Measurements from ENCODE around the gene AFAP1L1. TPM values are rescaled to one million over a fixed set of nuclear protein-coding genes. Genes with fewer than 3 reads are reported as not detected.

Gene AFAP1L1
- total RNA-seq, 2 donors from 2014 or later = 0.58 to 0.79 TPM

DNA sequence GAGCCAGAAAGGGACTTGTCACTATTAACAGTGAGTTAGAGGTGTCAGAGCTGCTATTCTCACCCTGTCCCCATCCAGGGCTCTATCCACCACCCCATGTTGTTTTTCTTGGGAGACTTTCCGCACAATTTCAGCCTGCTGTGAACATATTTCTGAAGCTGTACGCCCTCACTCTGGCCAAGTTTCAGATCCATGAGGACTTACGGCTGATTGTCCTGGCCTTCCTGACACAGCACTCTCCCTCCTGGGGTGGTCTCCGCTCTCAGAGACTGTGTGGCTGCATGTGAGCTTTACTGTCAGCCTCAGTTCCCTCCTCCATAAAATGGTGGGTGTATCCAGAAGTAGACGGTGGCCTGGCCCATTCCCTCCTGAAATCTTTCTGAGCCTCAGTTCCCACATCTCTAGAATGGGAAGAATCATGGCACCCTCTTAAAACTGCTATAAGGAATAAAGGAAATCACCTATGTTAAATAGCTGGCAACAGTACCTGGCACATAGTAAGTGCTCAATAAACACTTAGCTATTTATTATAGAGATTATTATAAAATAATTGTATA lies 108.2 kb downstream of the AFAP1L1 start:
- Mint-ChIP-seq H3K4me3 (no peak overlapping the region), H3K27me3 (ENCODE audit: insufficient read depth) (no peaks in the 10 kb centered on the region), H3K36me3 (ENCODE audit: low read depth) (no peaks in the 10 kb centered on the region), H3K9me3 (no peaks in the 10 kb centered on the region), H3K27ac (no peak overlapping the region), H3K4me1 (peaks cover 5% of the 10 kb centered on the region)
- Histone ChIP-seq H3K27ac (ENCODE audit: low read depth, low read length) (no peak overlapping the region), H3K36me3 (ENCODE audit: control insufficient read depth, insufficient read depth, low read length) (no peaks in the 10 kb centered on the region), H3K4me3 (ENCODE audit: low read length) (no peak overlapping the region), H3K27me3 (ENCODE audit: control insufficient read depth, insufficient read depth, low read length, poor library complexity, severe bottlenecking) (no peaks in the 10 kb centered on the region), H3K4me1 (ENCODE audit: control insufficient read depth, insufficient read depth, low read length) (no peaks in the 10 kb centered on the region), H3K9ac (ENCODE audit: extremely low read depth, low read length, poor library complexity, severe bottlenecking) (no peak overlapping the region), H3K9me3 (ENCODE audit: control insufficient read depth, low read length) (no peaks in the 10 kb centered on the region)
- TF ChIP-seq, protein P1, sequence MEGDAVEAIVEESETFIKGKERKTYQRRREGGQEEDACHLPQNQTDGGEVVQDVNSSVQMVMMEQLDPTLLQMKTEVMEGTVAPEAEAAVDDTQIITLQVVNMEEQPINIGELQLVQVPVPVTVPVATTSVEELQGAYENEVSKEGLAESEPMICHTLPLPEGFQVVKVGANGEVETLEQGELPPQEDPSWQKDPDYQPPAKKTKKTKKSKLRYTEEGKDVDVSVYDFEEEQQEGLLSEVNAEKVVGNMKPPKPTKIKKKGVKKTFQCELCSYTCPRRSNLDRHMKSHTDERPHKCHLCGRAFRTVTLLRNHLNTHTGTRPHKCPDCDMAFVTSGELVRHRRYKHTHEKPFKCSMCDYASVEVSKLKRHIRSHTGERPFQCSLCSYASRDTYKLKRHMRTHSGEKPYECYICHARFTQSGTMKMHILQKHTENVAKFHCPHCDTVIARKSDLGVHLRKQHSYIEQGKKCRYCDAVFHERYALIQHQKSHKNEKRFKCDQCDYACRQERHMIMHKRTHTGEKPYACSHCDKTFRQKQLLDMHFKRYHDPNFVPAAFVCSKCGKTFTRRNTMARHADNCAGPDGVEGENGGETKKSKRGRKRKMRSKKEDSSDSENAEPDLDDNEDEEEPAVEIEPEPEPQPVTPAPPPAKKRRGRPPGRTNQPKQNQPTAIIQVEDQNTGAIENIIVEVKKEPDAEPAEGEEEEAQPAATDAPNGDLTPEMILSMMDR (conservative IDR thresholded peaks at IDR 0.05) = no peak
- WGBS, 2 experiments (ENCODE audit: insufficient coverage in 1 of 2, insufficient read length in 1 of 2) = 92 to 100% methylated on average over 4 to 5 of the region's 5 CpGs
- DNase-seq = no peak

DNA sequence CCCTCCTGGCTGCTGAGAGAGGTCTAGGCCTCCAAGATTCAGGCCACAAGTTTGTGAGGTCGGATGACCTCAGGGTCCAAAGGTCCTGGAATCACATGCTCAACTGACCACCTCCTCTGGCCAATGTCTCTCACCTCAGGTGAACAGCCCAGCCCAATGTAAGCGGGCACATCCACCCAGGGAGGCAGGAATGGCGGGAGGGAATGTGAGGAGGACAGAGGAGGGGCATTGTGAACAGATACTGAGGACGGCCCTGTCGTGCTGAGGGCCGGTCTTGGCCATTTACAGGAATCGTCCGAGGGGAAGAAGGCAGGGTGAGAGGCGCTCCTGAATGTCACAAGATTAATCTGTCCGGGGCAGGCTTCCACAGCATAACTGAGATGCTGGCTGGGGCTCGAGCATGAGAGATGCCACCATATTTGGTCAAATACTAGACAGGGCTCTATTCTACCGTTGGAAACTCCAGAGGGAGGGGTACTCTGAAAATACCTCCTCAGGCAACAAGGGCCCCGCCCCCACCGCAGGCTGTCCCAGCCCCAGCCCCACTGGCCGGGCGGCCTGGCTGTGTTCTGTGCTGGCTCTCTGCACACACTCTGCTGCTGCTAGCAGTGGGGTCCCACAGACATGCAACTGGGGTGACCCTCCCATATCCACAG lies 108.9 kb downstream of the AFAP1L1 start:
- Mint-ChIP-seq H3K9me3 (no peaks in the 10 kb centered on the region), H3K36me3 (ENCODE audit: low read depth) (no peaks in the 10 kb centered on the region), H3K27me3 (ENCODE audit: insufficient read depth) (no peaks in the 10 kb centered on the region), H3K27ac (no peak overlapping the region), H3K4me1 (peaks cover 9% of the 10 kb centered on the region), H3K4me3 (no peak overlapping the region)
- WGBS, 2 experiments (ENCODE audit: insufficient coverage in 1 of 2, insufficient read length in 1 of 2) = 69 to 83% methylated on average over 10 to 16 of the region's 16 CpGs
- H3K4me3 ChIP-seq (ENCODE audit: low read length) = no peak overlapping the region
- no peak for DNase-seq
- TF ChIP-seq, protein P1 (conservative IDR thresholded peaks at IDR 0.05) = no peak
- H3K9ac ChIP-seq (ENCODE audit: extremely low read depth, low read length, poor library complexity, severe bottlenecking) = no peak overlapping the region
- H3K4me1 ChIP-seq (ENCODE audit: control insufficient read depth, insufficient read depth, low read length) = peaks cover under 1% of the 10 kb centered on the region
- H3K36me3 ChIP-seq (ENCODE audit: control insufficient read depth, insufficient read depth, low read length) = no peaks in the 10 kb centered on the region
- no peaks in the 10 kb centered on the region for H3K9me3 ChIP-seq (ENCODE audit: control insufficient read depth, low read length)
- no peaks in the 10 kb centered on the region for H3K27me3 ChIP-seq (ENCODE audit: control insufficient read depth, insufficient read depth, low read length, poor library complexity, severe bottlenecking)
- no peak overlapping the region for H3K27ac ChIP-seq (ENCODE audit: low read depth, low read length)

DNA sequence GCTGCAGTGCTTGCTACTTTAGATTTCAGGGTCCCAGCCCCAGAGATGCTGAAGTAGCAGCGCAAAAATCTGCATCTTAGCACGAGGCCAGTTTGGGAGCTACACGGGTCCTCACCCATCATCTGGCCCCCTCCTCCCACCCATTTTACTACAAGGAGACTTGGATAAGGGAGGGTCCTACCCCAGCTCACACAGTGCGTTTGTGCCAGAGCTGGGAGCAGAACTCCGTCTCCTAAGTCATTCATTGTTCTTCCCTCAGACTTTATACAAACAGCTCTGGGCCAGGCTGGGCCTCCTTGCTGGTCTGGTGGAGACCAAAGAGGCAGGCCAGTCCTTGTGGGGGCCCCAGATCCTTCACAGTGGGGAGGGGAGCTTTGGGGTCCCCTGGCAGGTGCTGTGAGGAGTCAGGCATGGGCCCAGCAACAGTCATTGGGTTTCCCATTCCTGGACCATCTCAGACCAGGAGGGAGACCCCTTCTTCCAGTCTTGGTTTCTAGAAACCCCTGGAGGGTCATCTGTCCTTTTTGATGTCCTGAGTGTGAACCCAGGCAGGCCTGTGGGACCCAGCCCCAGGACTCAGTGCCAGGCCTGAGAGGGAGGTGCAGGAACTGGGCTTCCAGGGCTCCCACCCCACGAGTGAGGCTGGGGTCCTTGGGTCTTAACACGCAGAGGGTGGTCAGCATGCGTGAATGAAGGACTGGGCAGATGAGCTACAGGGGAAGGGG lies 109.8 kb downstream of the AFAP1L1 start:
- Histone ChIP-seq H3K36me3 (ENCODE audit: control insufficient read depth, insufficient read depth, low read length) (no peaks in the 10 kb centered on the region), H3K4me1 (ENCODE audit: control insufficient read depth, insufficient read depth, low read length) (peaks cover 6% of the 10 kb centered on the region), H3K27ac (ENCODE audit: low read depth, low read length) (no peak overlapping the region), H3K27me3 (ENCODE audit: control insufficient read depth, insufficient read depth, low read length, poor library complexity, severe bottlenecking) (no peaks in the 10 kb centered on the region), H3K9me3 (ENCODE audit: control insufficient read depth, low read length) (no peaks in the 10 kb centered on the region), H3K9ac (ENCODE audit: extremely low read depth, low read length, poor library complexity, severe bottlenecking) (no peak overlapping the region), H3K4me3 (ENCODE audit: low read length) (no peak overlapping the region)
- TF ChIP-seq, protein P1 (conservative IDR thresholded peaks at IDR 0.05) = no peak
- H3K27me3 Mint-ChIP-seq (ENCODE audit: insufficient read depth) = no peaks in the 10 kb centered on the region
- no peak overlapping the region for H3K27ac Mint-ChIP-seq
- DNase-seq = no peak
- H3K4me1 Mint-ChIP-seq = peaks cover 17% of the 10 kb centered on the region
- WGBS, 2 experiments (ENCODE audit: insufficient coverage in 1 of 2, insufficient read length in 1 of 2) = 0 to 54% methylated on average over 2 to 8 of the region's 8 CpGs
- H3K9me3 Mint-ChIP-seq = no peaks in the 10 kb centered on the region
- H3K36me3 Mint-ChIP-seq (ENCODE audit: low read depth) = no peaks in the 10 kb centered on the region
- H3K4me3 Mint-ChIP-seq = no peak overlapping the region

Measured in endodermal cell (in vitro differentiated cells).